ENCODE measurements around the gene ALCAM.

Gene ALCAM

GRCh38 chr3:105368566-105369499 is 2.1 kb downstream of the ALCAM start:
- peak overlapping the region; percentile 84 for H3K4me3 ChIP-seq (replicated peaks; ENCODE audit: low read depth, low read length)
- TF ChIP-seq, protein P1, sequence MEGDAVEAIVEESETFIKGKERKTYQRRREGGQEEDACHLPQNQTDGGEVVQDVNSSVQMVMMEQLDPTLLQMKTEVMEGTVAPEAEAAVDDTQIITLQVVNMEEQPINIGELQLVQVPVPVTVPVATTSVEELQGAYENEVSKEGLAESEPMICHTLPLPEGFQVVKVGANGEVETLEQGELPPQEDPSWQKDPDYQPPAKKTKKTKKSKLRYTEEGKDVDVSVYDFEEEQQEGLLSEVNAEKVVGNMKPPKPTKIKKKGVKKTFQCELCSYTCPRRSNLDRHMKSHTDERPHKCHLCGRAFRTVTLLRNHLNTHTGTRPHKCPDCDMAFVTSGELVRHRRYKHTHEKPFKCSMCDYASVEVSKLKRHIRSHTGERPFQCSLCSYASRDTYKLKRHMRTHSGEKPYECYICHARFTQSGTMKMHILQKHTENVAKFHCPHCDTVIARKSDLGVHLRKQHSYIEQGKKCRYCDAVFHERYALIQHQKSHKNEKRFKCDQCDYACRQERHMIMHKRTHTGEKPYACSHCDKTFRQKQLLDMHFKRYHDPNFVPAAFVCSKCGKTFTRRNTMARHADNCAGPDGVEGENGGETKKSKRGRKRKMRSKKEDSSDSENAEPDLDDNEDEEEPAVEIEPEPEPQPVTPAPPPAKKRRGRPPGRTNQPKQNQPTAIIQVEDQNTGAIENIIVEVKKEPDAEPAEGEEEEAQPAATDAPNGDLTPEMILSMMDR (IDR thresholded peaks at IDR 0.05; ENCODE audit: low read length, missing control alignments) = no peak

GRCh38 chr3:105369500-105370371 is 3.0 kb downstream of the ALCAM start:
- peak; percentile 84 for DNase-seq (ENCODE audit: low read depth)
- peak overlapping the region; percentile 84 for H3K4me3 ChIP-seq (replicated peaks; ENCODE audit: low read depth, low read length)
- TF ChIP-seq, protein P1 (IDR thresholded peaks at IDR 0.05; ENCODE audit: low read length, missing control alignments) = peak; percentile 79

More at GRCh38 chr3:105368566-105369499, 2.1 kb downstream of the ALCAM start:
- DNase-seq (ENCODE audit: low read depth) = peak; percentile 68

GRCh38 chr3:105373383-105373782 is 6.7 kb downstream of the ALCAM start:
- TF ChIP-seq, protein P1 (IDR thresholded peaks at IDR 0.05; ENCODE audit: low read length, missing control alignments) = no peak

GRCh38 chr3:105375750-105376511 is 9.2 kb downstream of the ALCAM start:
- DNase-seq (ENCODE audit: low read depth) = no peak
- TF ChIP-seq, protein P1 (IDR thresholded peaks at IDR 0.05; ENCODE audit: low read length, missing control alignments) = no peak
- H3K4me3 ChIP-seq (replicated peaks; ENCODE audit: low read depth, low read length) = no peak overlapping the region

More at GRCh38 chr3:105373383-105373782, 6.7 kb downstream of the ALCAM start:
- no peak overlapping the region for H3K4me3 ChIP-seq (replicated peaks; ENCODE audit: low read depth, low read length)
- no peak for DNase-seq (ENCODE audit: low read depth)

DNA sequence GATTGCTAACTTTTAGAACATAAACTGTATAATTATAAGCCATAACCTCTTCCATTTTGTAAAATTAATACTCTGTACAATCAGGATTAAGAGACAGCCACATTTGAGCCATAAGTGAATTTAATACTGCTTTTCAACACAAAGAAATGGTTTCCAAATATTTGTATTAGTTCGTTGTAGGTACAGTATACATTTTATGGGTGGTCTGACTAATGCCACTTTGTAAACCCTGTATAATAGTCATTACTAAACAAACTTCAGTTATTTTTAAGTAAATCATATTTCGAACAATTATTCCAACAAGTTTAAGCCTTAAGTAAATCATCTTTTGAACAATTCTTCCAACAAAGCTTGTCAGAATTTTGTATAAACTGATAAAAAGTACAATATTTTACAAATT is 11.0 kb downstream of the ALCAM start:
- TF ChIP-seq, protein P1 (IDR thresholded peaks at IDR 0.05; ENCODE audit: low read length, missing control alignments) = no peak
- H3K4me3 ChIP-seq (replicated peaks; ENCODE audit: low read depth, low read length) = no peak overlapping the region
- DNase-seq (ENCODE audit: low read depth) = no peak

DNA sequence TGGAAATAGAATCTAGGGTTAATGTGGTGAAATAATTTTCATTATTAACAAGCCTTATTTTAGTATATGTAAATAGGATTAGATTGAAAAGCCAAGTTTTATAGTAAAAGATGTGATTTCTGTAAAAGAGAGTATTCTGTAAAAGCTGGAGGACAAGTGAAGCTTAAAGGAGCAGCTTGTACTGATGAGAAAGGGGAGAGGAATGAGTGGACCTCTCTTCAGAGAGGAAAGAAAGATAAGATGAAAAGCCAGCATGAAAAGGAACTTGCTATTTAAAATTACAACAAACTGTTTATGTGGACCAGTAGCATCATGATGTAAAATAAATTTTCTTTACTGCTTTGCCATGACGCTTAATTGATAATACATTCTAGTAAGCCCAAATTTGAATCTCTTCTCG is 18.5 kb downstream of the ALCAM start:
- peak; percentile 45 for DNase-seq (ENCODE audit: low read depth)
- TF ChIP-seq, protein P1 (IDR thresholded peaks at IDR 0.05; ENCODE audit: low read length, missing control alignments) = no peak
- H3K4me3 ChIP-seq (replicated peaks; ENCODE audit: low read depth, low read length) = no peak overlapping the region
